Fibroblast of the aortic adventitia (primary cell): ENCODE results near the gene GRM1. TPM values are rescaled to one million over a fixed set of nuclear protein-coding genes. Genes with fewer than 3 reads are reported as not detected.

Source experiments
- DNase-seq: peaks from one replicate; pipeline ENCODE4 v3.0.0-alpha.2; 2010; ENCODE audit warnings: low read depth
- H3K4me3 ChIP-seq: 2 replicates; pipeline ENCODE4 v1.5.1; 2011; ENCODE audit warnings: low read depth, mild to moderate bottlenecking, control low read depth, low read length, moderate library complexity
- CTCF ChIP-seq: IDR thresholded peaks from 2 replicates; pipeline ENCODE4 v1.5.1; 2011; ENCODE audit warnings: mild to moderate bottlenecking, low read length, control low read depth, inconsistent platforms; ENCODE audit not compliant: insufficient read depth
- total RNA-seq: library from RNA; depleted of rRNA; stranded (reverse); fragments of >200 nt; gene quantifications from 2 replicates; pipeline ENCODE4 v1.2.3, GENCODE V29; 2012; ENCODE audit warnings: low replicate concordance

GRM1 gene
- total RNA-seq, 1 donor, result 0.09 TPM

- DNase-seq, result no peak
- no peak for TF ChIP-seq CTCF
- no peak overlapping the region for H3K4me3 ChIP-seq
These were observed 335.2 kb downstream of the GRM1 start for GRCh38 chr6:146363838-146364607.

DNA sequence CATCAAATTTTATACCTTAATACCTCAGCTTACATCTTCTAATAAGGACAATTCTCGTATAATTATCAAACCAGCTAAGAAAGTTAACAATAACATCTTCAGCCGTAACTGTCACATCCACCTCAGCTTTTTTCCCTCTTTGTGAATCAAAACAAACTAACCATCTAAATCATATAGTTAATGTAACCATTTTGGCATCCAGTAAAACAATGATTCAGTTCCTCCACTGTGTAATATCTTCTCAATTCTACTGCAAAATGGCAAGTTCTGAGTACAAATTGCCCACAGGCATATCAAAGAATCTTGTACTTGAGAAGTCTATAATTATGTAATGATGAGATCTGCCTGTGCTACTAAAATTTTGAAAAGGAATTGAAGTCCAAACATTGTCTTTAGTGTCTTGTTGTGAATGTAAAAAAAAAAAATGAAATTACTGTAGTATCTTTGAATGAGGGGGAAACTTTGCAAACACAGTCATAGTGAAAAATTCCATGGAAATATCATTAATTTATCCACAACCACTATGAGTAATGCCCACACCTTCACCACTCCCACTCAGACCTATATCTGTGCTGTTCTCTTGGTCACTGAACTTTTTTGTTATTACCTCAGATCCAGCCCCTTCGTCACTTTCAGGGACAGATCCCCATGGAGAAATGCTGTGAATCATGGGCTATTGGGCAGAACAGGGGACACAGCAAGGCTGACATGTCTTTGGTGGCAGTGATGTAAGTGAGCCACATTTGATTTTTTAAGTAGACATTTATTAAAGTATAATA is 336.1 kb downstream of the GRM1 start:
- no peak overlapping the region for H3K4me3 ChIP-seq
- no peak for TF ChIP-seq CTCF
- DNase-seq, result peak; percentile 19

DNA sequence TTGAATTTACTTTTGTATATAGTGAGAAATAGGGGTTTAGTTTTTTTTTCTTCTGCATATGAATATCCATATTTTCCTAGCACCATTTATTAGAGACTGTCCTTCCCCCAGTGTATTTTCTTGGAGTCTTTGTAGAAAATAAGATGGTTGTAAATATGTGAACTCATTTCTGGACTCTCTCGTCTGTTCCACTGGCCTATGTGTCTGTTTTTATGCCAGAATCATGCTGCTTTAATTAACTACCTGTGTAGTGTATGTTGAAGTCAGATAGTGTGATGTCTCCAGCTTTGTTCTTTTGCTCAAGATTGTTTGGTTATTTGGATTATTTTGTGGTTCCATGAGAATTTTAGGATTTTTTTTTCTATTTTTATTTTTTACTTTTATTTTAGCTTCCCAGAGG is 338.2 kb downstream of the GRM1 start:
- DNase-seq, result no peak
- no peak overlapping the region for H3K4me3 ChIP-seq
- TF ChIP-seq CTCF, result no peak

DNA sequence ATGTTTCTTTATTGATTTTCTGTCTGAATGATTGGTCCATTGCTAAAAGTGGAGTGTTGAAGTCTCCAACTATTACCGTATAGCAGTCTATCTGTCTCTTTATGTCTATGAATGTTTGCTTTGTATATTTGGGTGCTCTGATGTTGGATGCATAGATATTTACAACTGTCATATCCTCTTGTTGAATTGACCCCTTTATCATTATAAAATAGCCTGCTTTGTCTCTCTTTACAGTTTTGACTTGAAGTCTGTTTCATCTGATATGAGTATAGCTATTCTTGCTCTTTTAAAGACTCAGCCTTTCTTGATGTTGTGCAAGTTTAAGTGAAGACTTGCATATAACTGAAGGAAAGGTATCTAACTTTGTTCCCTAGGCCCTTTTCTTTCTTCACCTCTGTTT is 341.0 kb downstream of the GRM1 start:
- no peak for DNase-seq
- H3K4me3 ChIP-seq, result no peak overlapping the region
- no peak for TF ChIP-seq CTCF

GRCh38 chr6:146381486-146381885 is 352.6 kb downstream of the GRM1 start:
- no peak overlapping the region for H3K4me3 ChIP-seq
- no peak for DNase-seq

GRCh38 chr6:146388736-146389364 is 360.0 kb downstream of the GRM1 start:
- H3K4me3 ChIP-seq, result no peak overlapping the region
- DNase-seq, result peak; percentile 84
- TF ChIP-seq CTCF, result no peak

More at GRCh38 chr6:146381486-146381885, 352.6 kb downstream of the GRM1 start:
- no peak for TF ChIP-seq CTCF
